HepG2 (cell line): Measurements from ENCODE around the gene ARMC8. TPM values are rescaled to one million over a fixed set of nuclear protein-coding genes. Genes with fewer than 3 reads are reported as not detected.

Experiments used
- ATAC-seq: fragments of 200-7000 bp; cut with Tn5 transposase; 3 replicates; pipeline ENCODE4 v1.9.1; 2020; ENCODE audit warnings: mild to moderate bottlenecking, moderate library complexity
- BruUV-seq: library from RNA; stranded (reverse); fragments of 400-500 nt; replicated peaks from 2 replicates; lab custom pipeline; 2021; lab: Mats Ljungman, UMichigan
- CTCF ChIA-PET: fragments of 300-600 bp; formaldehyde crosslinking; extraction: SDS; loops from one replicate; lab custom pipeline; 2021; ENCODE audit warnings: low total read pairs, inconsistent platforms, low intra/inter-chr PET ratio; lab: Yijun Ruan, JAX
- POLR2A ChIA-PET: fragments of 350-600 bp; sonication (Branson Sonifier 250); formaldehyde crosslinking; loops from one replicate; lab custom pipeline; 2020; ENCODE audit warnings: antibody characterized with exemption, inconsistent platforms; lab: Yijun Ruan, JAX
- DNase-seq: peaks from one replicate; pipeline ENCODE4 v3.0.0-alpha.2; 2015; ENCODE audit warnings: low spot score
- FAIRE-seq: peaks from 3 replicates; lab custom pipeline; 2011; peaks lifted over from hg19 to GRCh38; lab: Jason Lieb, UNC
- H2AFZ ChIP-seq: one replicate; pipeline ENCODE4 v1.6.1; 2011; ENCODE audit warnings: low read length, inconsistent platforms
- H3K27ac ChIP-seq: fragments of 300-600 bp; 3 replicates; pipeline ENCODE4 v1.8.0; 2011; ENCODE audit warnings: mixed run types, mild to moderate bottlenecking, mixed read lengths, low read length, inconsistent platforms; ENCODE audit not compliant: insufficient read depth; ENCODE audit errors: extremely low read length
- H3K27me3 ChIP-seq, 2 experiments: fragments of 200-600 bp in 1 of 2; 2 replicates in 1 of 2; 3 replicates in 1 of 2; pipeline versions ENCODE4 v1.6.0 to v1.8.0; 2011; ENCODE audit warnings: low read length in 2 of 2, mild to moderate bottlenecking in 2 of 2, moderate library complexity in 2 of 2, inconsistent platforms in 1 of 2; ENCODE audit not compliant: insufficient read depth in 2 of 2, control insufficient read depth in 1 of 2
- H3K36me3 ChIP-seq, 2 experiments: fragments of 200-600 bp in 1 of 2; replicated peaks in 1 of 2; 2 replicates in 1 of 2; 3 replicates in 1 of 2; pipeline versions ENCODE4 v1.5.1 to v1.8.0; 2011; ENCODE audit warnings: low read length in 2 of 2, inconsistent platforms in 1 of 2; ENCODE audit not compliant: insufficient read depth in 2 of 2, control insufficient read depth in 1 of 2
- H3K4me1 ChIP-seq: 2 replicates; pipeline ENCODE4 v1.5.1; 2012; ENCODE audit warnings: low read length, inconsistent platforms; ENCODE audit not compliant: insufficient read depth
- H3K4me2 ChIP-seq: 2 replicates; pipeline ENCODE4 v1.6.0; 2011; ENCODE audit warnings: low read depth, low read length, inconsistent platforms
- H3K4me3 ChIP-seq, 3 experiments: fragments of 200-600 bp in 1 of 3; sonication (generic), shearing (Covaris generic) in 1 of 3; replicated peaks in 1 of 3; 2 replicates each; pipeline ENCODE4 v1.5.1; 2011 to 2016; ENCODE audit warnings: low read length in 3 of 3, inconsistent platforms in 2 of 3, low read depth in 2 of 3, mild to moderate bottlenecking in 2 of 3, control low read depth in 1 of 3, mixed read lengths in 1 of 3; ENCODE audit not compliant: insufficient read depth in 1 of 3
- H3K79me2 ChIP-seq: one replicate; pipeline ENCODE4 v1.6.1; 2011; ENCODE audit warnings: low read length, inconsistent platforms; ENCODE audit not compliant: insufficient read depth
- H3K9ac ChIP-seq: 2 replicates; pipeline ENCODE4 v1.6.0; 2011; ENCODE audit warnings: mild to moderate bottlenecking, low read depth, low read length, inconsistent platforms; ENCODE audit not compliant: insufficient read depth
- H3K9me3 ChIP-seq: 2 replicates; pipeline ENCODE4 v1.5.1; 2012; ENCODE audit warnings: mild to moderate bottlenecking, low read length
- H4K20me1 ChIP-seq: 2 replicates; pipeline ENCODE4 v1.6.0; 2011; ENCODE audit warnings: inconsistent platforms, mild to moderate bottlenecking, low read length, moderate library complexity; ENCODE audit not compliant: insufficient read depth
- CREM ChIP-seq, 2 experiments: sonication (generic) in 1 of 2; formaldehyde crosslinking in 1 of 2; IDR thresholded peaks; 2 replicates each; pipeline versions ENCODE4 v1.4.0 to v1.6.1; 2016 to 2020; ENCODE audit warnings: antibody characterized with exemption in 1 of 2, mild to moderate bottlenecking in 1 of 2, missing genetic modification reagents in 1 of 2
- HMGA1 ChIP-seq: sonication (generic); formaldehyde crosslinking; conservative IDR thresholded peaks from 2 replicates; pipeline ENCODE4 v1.4.0; 2020; ENCODE audit warnings: missing genetic modification reagents
- KIAA2018 ChIP-seq: sonication (generic); formaldehyde crosslinking; IDR thresholded peaks from 2 replicates; pipeline ENCODE4 v1.5.0; 2020; ENCODE audit warnings: mild to moderate bottlenecking, missing genetic modification reagents, borderline replicate concordance
- NR0B2 ChIP-seq: sonication (generic); formaldehyde crosslinking; IDR thresholded peaks from 2 replicates; pipeline ENCODE4 v1.4.0; 2020; ENCODE audit warnings: mild to moderate bottlenecking, missing genetic modification reagents
- RARA ChIP-seq: IDR thresholded peaks from 2 replicates; pipeline ENCODE4 v1.6.1; 2016; ENCODE audit warnings: missing genetic modification reagents, missing compliant biosample characterization
- SUZ12 ChIP-seq: fragments of 150-350 bp; IDR thresholded peaks from 2 replicates; pipeline ENCODE4 v1.6.1; 2014; ENCODE audit warnings: low read depth, low read length
- THYN1 ChIP-seq: sonication (generic); formaldehyde crosslinking; IDR thresholded peaks from 2 replicates; pipeline ENCODE4 v1.8.1; 2023; ENCODE audit warnings: low read depth, mild to moderate bottlenecking, moderate library complexity, missing genetic modification reagents, borderline replicate concordance
- ZNF570 ChIP-seq: sonication (generic); formaldehyde crosslinking; IDR thresholded peaks from 2 replicates; pipeline ENCODE4 v1.4.0; 2020; ENCODE audit warnings: mild to moderate bottlenecking, missing genetic modification reagents, borderline replicate concordance
- ZNF607 ChIP-seq: sonication (generic); formaldehyde crosslinking; IDR thresholded peaks from 2 replicates; pipeline ENCODE4 v1.5.1; 2020; ENCODE audit warnings: missing genetic modification reagents, mild to moderate bottlenecking, borderline replicate concordance
- ZNF781 ChIP-seq: sonication (generic); formaldehyde crosslinking; IDR thresholded peaks from 2 replicates; pipeline ENCODE4 v1.5.1; 2020; ENCODE audit warnings: borderline replicate concordance, mild to moderate bottlenecking, missing genetic modification reagents; ENCODE audit errors: not compliant biosample characterization
- WGBS: methylation state at CpG from one replicate; pipeline ENCODE4 v1.1.6; 2017; ENCODE audit warnings: low lambda C conversion rate; 5-methylcytosine and 5-hydroxymethylcytosine counted together
- in situ Hi-C: cut with HindIII; loops from 2 replicates; pipeline ENCODE4 v1.10.0; 2017; ENCODE audit warnings: low pct_unique_long_range_greater_than_20kb; ENCODE audit not compliant: extremely low pct_ligation_motif_present
- intact Hi-C: fragments of 100-400 bp; cut with micrococcal nuclease; formaldehyde crosslinking; loops from one replicate; pipeline ENCODE4 v1.10.0; 2022; ENCODE audit not compliant: unreplicated experiment
- polyA plus RNA-seq, 8 experiments: library from polyadenylated mRNA; depleted of rRNA in 3 of 8; stranded (reverse) in 7 of 8; unstranded in 1 of 8; fragments of >200 nt; fragmentation: Illumina TruSeq in 4 of 8; extraction: Trizol in 4 of 8; gene quantifications; 2 replicates each; pipeline versions ENCODE4 v1.2.1 to v1.2.3, GENCODE V29; 2011 to 2016; ENCODE audit warnings: low read depth in 4 of 8, missing spikeins in 1 of 8, mixed read lengths in 1 of 8; ENCODE audit not compliant: insufficient read depth in 1 of 8
- total RNA-seq, 5 experiments: library from RNA; depleted of rRNA; stranded (reverse); fragments of >200 nt; fragmentation: Illumina TruSeq; extraction: Trizol; gene quantifications; 2 replicates each; pipeline ENCODE4 v1.2.3, GENCODE V29; 2016; ENCODE audit warnings: low read depth in 1 of 5
- TF ChIP-seq, protein P1 (sequence below): sonication (generic); formaldehyde crosslinking; IDR thresholded peaks from 2 replicates; pipeline ENCODE4 v1.4.0; 2020; ENCODE audit warnings: missing genetic modification reagents, borderline replicate concordance

Gene ARMC8
- total and polyA plus RNA-seq, 2 of the 13 experiments (the other 11 are each of a cell fraction or from before 2014, with no cell fraction given): 38.9 to 55.3 TPM

- FAIRE-seq (no peak), DNase-seq (no peak), ATAC-seq (no peak)
- 90% methylated on average over 4 of the region's 4 CpGs for WGBS
- Histone ChIP-seq H3K4me2 (no peak overlapping the region), H3K27ac (no peak overlapping the region), H3K36me3 (peaks cover 0 to 3% of the 10 kb centered on the region in 2 experiments; a peak in 3 of 5 replicates), H3K27me3 (no peaks in the 10 kb centered on the region), H3K9ac (no peak overlapping the region), H3K4me1 (no peaks in the 10 kb centered on the region), H4K20me1 (peaks cover 16% of the 10 kb centered on the region), H3K9me3 (no peaks in the 10 kb centered on the region), H2AFZ (no peak overlapping the region), H3K79me2 (peaks cover 91% of the 10 kb centered on the region), H3K4me3 (no peak overlapping the region)
- ChIA-PET POLR2A (no interaction called here), CTCF (no interaction called here)
- BruUV-seq: no TSS peak
- in situ Hi-C loops: no loop called here
- TF ChIP-seq CREM (IDR thresholded peaks at IDR 0.05) (no peak), CREM (CRISPR knock-in tag; IDR thresholded peaks at IDR 0.05) (no peak), ZNF570 (CRISPR knock-in tag) (no peak), NR0B2 (CRISPR knock-in tag) (no peak), ZNF781 (no peak), RARA (CRISPR knock-in tag) (no peak), KIAA2018 (CRISPR knock-in tag) (no peak), HMGA1 (CRISPR knock-in tag) (no peak), SUZ12 (no peak), ZNF607 (no peak), THYN1 (CRISPR knock-in tag) (no peak)
- TF ChIP-seq, protein P1, sequence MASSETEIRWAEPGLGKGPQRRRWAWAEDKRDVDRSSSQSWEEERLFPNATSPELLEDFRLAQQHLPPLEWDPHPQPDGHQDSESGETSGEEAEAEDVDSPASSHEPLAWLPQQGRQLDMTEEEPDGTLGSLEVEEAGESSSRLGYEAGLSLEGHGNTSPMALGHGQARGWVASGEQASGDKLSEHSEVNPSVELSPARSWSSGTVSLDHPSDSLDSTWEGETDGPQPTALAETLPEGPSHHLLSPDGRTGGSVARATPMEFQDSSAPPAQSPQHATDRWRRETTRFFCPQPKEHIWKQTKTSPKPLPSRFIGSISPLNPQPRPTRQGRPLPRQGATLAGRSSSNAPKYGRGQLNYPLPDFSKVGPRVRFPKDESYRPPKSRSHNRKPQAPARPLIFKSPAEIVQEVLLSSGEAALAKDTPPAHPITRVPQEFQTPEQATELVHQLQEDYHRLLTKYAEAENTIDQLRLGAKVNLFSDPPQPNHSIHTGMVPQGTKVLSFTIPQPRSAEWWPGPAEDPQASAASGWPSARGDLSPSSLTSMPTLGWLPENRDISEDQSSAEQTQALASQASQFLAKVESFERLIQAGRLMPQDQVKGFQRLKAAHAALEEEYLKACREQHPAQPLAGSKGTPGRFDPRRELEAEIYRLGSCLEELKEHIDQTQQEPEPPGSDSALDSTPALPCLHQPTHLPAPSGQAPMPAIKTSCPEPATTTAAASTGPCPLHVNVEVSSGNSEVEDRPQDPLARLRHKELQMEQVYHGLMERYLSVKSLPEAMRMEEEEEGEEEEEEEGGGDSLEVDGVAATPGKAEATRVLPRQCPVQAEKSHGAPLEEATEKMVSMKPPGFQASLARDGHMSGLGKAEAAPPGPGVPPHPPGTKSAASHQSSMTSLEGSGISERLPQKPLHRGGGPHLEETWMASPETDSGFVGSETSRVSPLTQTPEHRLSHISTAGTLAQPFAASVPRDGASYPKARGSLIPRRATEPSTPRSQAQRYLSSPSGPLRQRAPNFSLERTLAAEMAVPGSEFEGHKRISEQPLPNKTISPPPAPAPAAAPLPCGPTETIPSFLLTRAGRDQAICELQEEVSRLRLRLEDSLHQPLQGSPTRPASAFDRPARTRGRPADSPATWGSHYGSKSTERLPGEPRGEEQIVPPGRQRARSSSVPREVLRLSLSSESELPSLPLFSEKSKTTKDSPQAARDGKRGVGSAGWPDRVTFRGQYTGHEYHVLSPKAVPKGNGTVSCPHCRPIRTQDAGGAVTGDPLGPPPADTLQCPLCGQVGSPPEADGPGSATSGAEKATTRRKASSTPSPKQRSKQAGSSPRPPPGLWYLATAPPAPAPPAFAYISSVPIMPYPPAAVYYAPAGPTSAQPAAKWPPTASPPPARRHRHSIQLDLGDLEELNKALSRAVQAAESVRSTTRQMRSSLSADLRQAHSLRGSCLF (CRISPR knock-in tag): no peak
- intact Hi-C loops: no loop called here
Observed at GRCh38 chr3:138203938-138204337, 16.8 kb downstream of the ARMC8 start.
